Nephron progenitor cell (in vitro differentiated cells): ENCODE results near the gene SGSH.

Source experiments
- DNase-seq: peaks from one replicate; pipeline ENCODE4 v3.0.0; 2021
- H3K27ac Mint-ChIP-seq: 2 replicates; pipeline ENCODE4 v1.8.0; 2021; ENCODE audit warnings: mild to moderate bottlenecking, moderate library complexity, mixed read lengths
- H3K27me3 Mint-ChIP-seq: 2 replicates; pipeline ENCODE4 v1.8.0; 2021; ENCODE audit warnings: mild to moderate bottlenecking, low read depth, mixed read lengths; ENCODE audit not compliant: poor library complexity
- H3K36me3 Mint-ChIP-seq: 2 replicates; pipeline ENCODE4 v1.8.0; 2021; ENCODE audit warnings: low read depth, mixed read lengths
- H3K4me1 Mint-ChIP-seq: 2 replicates; pipeline ENCODE4 v1.8.0; 2021; ENCODE audit warnings: mixed read lengths
- H3K4me3 Mint-ChIP-seq: 2 replicates; pipeline ENCODE4 v1.8.0; 2021; ENCODE audit warnings: mild to moderate bottlenecking, moderate library complexity, mixed read lengths
- H3K9me3 Mint-ChIP-seq: 2 replicates; pipeline ENCODE4 v1.8.0; 2021; ENCODE audit warnings: mild to moderate bottlenecking, moderate library complexity, mixed read lengths
- TF ChIP-seq, protein P1 (sequence below): fragments of 200-600 bp; sonication (generic); IDR thresholded peaks from 2 replicates; pipeline ENCODE4 v1.5.0; 2021; ENCODE audit warnings: antibody characterized with exemption

The SGSH gene

DNA sequence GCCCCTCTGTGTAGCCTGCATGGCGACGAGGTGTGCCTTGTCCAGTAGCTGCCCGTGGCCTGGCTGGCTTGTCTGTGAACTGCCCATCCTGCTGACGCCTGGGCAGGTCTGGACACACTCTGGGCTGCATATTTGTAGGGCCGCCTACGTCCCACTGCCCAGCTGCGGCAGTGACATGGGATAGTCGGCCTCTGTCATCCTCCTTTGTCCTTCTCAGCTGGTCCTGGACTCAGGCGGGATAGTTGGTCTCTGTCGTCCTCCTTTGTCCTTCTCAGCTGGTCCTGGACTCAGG is 35.8 kb downstream of the SGSH start:
- Mint-ChIP-seq H3K36me3 (no peaks in the 10 kb centered on the region), H3K27ac (no peak overlapping the region), H3K4me3 (no peak overlapping the region), H3K4me1 (peaks cover 41% of the 10 kb centered on the region), H3K27me3 (no peaks in the 10 kb centered on the region), H3K9me3 (no peaks in the 10 kb centered on the region)
- DNase-seq = no peak
- TF ChIP-seq, protein P1, sequence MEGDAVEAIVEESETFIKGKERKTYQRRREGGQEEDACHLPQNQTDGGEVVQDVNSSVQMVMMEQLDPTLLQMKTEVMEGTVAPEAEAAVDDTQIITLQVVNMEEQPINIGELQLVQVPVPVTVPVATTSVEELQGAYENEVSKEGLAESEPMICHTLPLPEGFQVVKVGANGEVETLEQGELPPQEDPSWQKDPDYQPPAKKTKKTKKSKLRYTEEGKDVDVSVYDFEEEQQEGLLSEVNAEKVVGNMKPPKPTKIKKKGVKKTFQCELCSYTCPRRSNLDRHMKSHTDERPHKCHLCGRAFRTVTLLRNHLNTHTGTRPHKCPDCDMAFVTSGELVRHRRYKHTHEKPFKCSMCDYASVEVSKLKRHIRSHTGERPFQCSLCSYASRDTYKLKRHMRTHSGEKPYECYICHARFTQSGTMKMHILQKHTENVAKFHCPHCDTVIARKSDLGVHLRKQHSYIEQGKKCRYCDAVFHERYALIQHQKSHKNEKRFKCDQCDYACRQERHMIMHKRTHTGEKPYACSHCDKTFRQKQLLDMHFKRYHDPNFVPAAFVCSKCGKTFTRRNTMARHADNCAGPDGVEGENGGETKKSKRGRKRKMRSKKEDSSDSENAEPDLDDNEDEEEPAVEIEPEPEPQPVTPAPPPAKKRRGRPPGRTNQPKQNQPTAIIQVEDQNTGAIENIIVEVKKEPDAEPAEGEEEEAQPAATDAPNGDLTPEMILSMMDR = no peak

- Mint-ChIP-seq H3K4me1 (peaks cover 36% of the 10 kb centered on the region), H3K4me3 (no peak overlapping the region), H3K9me3 (no peaks in the 10 kb centered on the region), H3K27ac (no peak overlapping the region), H3K27me3 (peaks cover 2% of the 10 kb centered on the region), H3K36me3 (no peaks in the 10 kb centered on the region)
- TF ChIP-seq, protein P1 = no peak
- DNase-seq = no peak
Observed at GRCh38 chr17:80183581-80184422, 36.3 kb downstream of the SGSH start.

DNA sequence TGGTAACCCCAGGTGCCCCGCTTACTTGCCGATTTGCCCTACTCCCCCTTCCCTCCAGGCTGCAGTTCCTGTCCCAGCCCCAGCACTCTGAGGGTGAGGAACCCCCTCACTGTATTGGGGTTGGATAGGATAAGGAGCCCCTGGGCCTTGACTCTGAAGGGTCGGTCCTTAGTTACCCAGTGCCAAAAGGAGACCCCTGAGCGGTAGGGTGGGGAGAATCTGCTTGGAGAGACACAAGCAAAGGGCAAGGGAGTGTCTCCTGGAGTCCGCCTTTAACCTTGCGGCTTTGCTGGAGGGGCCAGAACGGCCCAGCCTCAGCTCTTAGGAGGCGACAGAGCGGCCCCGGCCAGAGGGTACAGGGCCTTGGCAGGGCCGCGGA is 37.3 kb downstream of the SGSH start:
- no peaks in the 10 kb centered on the region for H3K9me3 Mint-ChIP-seq
- TF ChIP-seq, protein P1 = no peak
- H3K4me1 Mint-ChIP-seq = peaks cover 36% of the 10 kb centered on the region
- no peak overlapping the region for H3K27ac Mint-ChIP-seq
- no peak for DNase-seq
- H3K4me3 Mint-ChIP-seq = no peak overlapping the region
- peaks cover 2% of the 10 kb centered on the region for H3K27me3 Mint-ChIP-seq
- H3K36me3 Mint-ChIP-seq = no peaks in the 10 kb centered on the region

DNA sequence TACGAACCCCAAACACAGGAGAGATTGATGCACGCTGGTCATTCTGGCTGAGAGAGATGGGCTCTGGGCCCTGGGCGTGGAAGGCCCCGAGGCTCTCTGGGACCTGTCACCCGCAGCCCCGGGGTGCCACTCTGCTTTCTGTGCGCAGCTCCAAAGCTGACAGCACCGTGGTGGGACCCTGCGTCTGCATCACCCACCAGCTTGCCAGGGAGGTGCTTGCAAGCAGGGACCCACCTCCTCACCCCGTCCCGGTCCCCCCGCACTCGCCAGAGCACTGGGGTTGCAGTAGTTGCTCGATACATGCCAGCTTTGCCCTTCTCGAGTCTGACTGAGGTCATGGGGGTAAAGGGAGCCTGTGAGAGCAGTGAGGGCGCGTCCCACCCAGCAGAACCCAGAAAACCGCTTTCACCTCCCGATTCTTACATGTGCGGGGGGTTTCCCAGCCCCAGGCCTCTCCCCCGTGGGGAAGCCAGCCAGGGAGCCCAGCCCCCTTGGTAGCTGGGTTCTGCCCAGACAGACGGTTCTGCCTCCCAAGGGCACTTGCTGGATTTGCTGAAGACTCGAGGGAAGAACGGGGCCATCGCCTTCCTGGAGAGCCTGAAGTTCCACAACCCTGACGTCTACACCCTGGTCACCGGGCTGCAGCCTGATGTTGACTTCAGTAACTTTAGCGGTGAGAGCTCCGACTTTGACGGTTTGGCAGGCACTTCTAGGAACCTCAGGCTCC is 37.9 kb downstream of the SGSH start:
- H3K36me3 Mint-ChIP-seq = no peaks in the 10 kb centered on the region
- H3K4me1 Mint-ChIP-seq = peaks cover 34% of the 10 kb centered on the region
- peaks cover 2% of the 10 kb centered on the region for H3K27me3 Mint-ChIP-seq
- TF ChIP-seq, protein P1 = no peak
- no peak overlapping the region for H3K4me3 Mint-ChIP-seq
- no peak overlapping the region for H3K27ac Mint-ChIP-seq
- no peaks in the 10 kb centered on the region for H3K9me3 Mint-ChIP-seq
- DNase-seq = no peak

DNA sequence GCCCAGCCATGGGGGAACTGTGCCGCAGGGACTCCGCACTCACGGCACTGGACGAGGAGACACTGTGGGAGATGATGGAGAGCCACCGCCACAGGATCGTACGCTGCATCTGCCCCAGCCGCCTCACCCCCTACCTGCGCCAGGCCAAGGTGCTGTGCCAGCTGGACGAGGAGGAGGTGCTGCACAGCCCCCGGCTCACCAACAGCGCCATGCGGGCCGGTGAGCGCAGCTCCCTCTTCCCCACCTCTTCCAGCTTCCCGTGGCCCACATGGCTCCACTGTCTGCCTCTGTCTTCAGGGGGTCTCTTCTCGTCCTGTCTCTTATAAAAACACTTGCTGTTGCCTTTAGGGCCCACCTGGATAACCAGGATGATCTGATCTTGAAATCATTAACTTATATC is 38.7 kb downstream of the SGSH start:
- Mint-ChIP-seq H3K27me3 (peaks cover 2% of the 10 kb centered on the region), H3K9me3 (no peaks in the 10 kb centered on the region), H3K4me1 (peaks cover 34% of the 10 kb centered on the region), H3K36me3 (no peaks in the 10 kb centered on the region), H3K27ac (no peak overlapping the region), H3K4me3 (no peak overlapping the region)
- no peak for DNase-seq
- TF ChIP-seq, protein P1 = no peak
